Stimulated activated CD8-positive, alpha-beta memory T cell treated with anti-CD3 and anti-CD28 coated beads, Interleukin-7, amount 100 ng/mL, for 48 hours (primary cell): Measurements from ENCODE around the gene CFAP99.

ENCODE experiments used
- DNase-seq, 2 donors: peaks; one replicate each; pipeline ENCODE4 v3.0.0-alpha.2; 2020; ENCODE audit warnings: low read depth in 1 of 2; ENCODE audit errors: extremely low read depth in 1 of 2

CFAP99 gene

DNA sequence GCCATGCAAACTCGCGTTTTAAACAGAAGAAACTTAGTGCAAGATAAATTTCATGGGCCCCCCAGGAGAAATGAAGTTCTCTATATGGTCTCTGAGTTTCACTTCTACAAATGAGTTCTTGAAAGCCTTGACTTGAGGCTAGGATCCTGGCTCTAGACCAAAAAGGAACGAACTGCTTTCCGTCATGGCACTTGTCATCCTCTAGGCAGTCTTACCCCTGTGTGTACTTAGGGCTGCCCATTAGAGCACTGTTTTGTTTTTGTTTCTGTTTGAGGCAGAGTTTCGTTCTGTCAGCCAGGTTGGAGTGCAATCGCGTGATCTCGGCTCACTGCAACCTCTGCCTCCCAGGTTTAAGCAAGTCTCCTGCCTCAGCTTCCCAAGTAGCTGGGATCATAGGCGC, 79.2 kb downstream of the CFAP99 start:
- no peak for DNase-seq

DNA sequence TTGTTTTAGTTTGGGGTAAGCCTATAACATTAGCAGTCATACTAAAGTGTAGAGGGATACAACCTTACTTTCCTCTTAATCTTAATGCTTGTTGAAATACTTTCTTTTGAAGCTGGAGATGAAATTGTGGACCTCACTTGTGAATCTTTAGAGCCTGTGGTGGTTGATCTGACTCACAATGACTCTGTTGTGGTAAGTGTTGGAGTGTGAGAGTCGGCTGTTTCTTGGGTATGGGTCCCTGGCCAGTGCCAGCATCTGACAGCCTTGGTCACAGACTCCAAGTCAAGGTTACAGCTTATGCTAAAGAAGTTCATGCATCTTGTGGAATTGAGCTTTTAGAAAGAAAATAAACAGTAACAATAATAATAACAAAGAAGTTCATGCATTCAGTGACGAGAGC, 81.8 kb downstream of the CFAP99 start:
- peak in 1 of 2 donors; percentile 24 for DNase-seq

DNA sequence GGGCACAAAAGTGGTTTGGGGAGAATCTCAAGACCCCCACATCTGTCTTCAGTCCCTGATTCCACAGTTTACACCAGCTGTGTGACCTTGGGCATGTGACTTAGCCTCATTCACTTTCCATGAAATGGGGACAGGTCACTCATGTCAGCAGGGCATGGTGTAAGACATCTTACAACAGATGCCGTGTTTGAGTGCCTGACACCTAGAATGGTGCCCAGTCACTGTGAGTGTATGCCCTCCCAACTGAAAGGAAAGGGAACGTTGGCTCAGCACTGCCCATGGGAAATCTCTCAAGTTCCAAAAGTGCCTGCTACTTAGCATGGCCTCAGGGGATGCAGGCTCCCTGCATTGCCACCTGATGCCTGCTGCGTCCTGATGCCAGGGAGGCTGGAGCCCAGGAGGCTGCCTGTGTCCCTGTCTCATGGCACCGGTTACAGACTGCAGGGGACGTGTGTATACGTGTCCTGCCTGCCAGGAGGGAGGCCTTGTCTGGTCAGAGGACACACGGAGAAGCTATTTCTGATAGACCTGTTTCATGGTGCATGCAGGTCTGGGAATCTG, 82.4 kb downstream of the CFAP99 start:
- DNase-seq: no peak

DNA sequence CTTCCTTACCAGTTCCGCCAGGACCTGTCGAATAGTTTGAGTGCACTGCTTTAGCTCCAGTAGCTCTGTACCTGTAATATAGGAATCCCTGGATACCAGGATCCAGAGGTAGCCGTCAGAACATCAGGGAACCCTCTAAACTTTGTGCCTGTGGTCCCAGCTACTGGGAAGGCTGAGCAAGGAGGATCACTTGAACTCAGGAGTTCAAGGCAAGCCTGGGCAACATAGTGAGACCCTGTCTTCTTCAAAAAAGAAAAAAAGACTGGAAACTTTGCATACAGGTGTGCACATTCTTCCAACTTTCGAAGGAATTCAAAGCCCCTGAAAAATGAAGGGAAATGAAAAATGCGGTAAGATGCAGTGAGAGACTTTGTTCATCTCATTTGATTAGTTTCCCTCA, 85.1 kb downstream of the CFAP99 start:
- DNase-seq: no peak

DNA sequence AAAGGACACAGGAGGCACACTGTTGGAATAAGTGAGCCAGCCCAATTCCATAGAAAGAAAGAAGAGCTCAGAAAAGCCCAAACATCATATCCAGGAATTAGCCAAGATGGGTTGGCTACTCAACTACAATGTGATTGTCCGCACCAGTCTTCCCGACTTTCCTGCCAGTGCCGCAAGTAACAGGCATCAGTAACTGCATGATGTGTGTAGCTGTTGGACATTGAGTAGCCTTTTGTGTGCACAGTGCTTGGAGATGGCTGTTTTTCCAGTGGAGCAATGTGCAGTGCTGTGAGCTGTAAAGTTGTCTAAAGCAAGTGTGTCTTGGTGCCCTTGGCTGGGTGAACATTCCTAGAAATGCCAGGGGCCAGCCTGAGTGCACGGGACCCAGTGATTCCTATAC, 88.5 kb downstream of the CFAP99 start:
- DNase-seq: no peak

DNA sequence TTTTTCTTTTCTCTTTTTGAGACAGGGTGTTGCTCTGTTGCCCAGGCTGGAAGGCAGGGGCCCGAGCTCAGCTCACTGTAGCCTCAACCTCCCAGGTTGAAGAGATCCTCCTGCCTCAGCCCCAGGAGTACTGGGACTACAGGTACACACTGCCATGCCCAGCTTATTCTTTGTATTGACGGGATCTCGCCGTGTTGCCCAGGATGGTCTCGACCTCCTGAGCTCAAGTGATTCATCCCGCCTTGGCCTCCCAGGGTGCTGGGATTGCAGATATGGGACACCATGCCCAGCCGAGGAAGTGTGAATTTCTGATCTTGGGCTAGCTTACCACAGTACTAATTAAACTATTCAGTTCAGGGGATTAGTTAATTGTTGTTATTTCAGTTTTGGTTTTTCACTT, 89.1 kb downstream of the CFAP99 start:
- DNase-seq: no peak

DNA sequence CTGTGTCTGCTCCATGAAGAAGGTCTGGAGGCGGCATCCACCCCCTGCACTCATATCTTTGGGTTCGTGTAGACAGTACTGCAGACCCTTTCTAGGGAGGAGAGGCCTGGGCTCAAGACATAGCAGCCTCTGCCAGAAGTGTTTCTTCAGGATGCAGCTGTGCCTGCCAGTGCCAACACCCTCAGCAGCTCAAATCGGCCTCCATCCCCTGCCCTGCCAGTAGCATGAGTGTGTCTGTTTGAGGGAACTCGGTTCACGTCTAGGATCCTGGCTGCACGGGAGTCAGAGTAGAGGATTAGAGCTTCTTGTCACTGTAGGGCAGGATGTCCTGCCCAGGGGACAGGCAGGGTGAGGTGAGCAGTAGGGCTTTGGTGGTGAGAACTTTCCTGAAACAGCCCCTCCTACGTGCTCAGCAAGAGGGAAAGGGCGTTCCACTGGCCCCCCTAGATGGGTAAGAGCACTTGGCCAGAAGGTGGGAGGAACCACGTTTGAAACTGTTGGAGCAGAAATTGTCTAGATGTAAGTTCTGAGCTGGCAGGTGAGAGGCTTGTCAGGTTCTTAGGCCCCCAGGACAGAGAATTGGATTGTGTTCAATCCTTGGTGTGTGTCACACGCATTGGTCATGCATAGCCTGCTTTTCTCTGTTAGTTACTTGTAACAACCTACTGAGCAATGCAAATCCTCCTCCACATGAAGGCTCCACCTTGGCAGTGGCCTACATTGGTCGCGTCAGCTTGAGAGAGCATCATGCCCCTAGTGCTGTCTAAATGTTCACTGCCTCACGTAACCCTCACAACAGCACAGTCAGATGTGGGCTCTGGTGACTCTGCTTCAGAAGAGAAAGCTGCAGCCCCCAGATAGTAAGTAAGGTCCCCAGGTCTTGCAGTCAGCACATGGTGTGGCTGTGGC, 91.8 kb downstream of the CFAP99 start:
- DNase-seq: no peak

DNA sequence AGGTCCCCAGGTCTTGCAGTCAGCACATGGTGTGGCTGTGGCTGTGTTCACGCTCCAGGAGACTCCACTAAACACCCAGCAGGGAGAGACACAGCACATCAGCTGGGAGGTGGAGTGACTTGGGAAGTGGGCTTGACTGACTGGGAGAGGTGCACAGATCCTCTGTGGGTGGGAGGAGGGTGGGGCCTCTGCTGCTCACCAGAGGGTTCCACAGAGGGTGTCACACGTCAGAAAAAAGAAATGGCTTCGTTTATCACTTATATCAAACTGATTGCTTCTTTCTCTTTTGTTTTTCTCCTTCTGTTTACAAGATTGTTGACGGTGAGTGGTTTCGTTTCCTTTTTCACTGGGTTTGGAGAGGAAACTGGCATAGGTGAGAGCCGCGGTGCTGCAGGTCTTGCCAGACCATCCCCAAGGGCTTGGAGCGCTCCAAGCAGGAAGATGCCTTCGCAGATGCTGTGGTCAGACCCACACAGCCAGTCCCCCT, 92.9 kb downstream of the CFAP99 start:
- no peak for DNase-seq
